ENCODE data around the gene MACO1.

- TF ChIP-seq, protein P1, sequence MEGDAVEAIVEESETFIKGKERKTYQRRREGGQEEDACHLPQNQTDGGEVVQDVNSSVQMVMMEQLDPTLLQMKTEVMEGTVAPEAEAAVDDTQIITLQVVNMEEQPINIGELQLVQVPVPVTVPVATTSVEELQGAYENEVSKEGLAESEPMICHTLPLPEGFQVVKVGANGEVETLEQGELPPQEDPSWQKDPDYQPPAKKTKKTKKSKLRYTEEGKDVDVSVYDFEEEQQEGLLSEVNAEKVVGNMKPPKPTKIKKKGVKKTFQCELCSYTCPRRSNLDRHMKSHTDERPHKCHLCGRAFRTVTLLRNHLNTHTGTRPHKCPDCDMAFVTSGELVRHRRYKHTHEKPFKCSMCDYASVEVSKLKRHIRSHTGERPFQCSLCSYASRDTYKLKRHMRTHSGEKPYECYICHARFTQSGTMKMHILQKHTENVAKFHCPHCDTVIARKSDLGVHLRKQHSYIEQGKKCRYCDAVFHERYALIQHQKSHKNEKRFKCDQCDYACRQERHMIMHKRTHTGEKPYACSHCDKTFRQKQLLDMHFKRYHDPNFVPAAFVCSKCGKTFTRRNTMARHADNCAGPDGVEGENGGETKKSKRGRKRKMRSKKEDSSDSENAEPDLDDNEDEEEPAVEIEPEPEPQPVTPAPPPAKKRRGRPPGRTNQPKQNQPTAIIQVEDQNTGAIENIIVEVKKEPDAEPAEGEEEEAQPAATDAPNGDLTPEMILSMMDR (IDR thresholded peaks at IDR 0.05): no peak
- TF ChIP-seq POLR2A (IDR thresholded peaks at IDR 0.05) (no peak), EP300 (IDR thresholded peaks at IDR 0.05) (no peak)
Observed at GRCh38 chr1:25447547-25447946, 16.9 kb downstream of the MACO1 start.

All from upper lobe of left lung (tissue), 4 donors.